Measurements from ENCODE around the gene CGREF1.

DNA sequence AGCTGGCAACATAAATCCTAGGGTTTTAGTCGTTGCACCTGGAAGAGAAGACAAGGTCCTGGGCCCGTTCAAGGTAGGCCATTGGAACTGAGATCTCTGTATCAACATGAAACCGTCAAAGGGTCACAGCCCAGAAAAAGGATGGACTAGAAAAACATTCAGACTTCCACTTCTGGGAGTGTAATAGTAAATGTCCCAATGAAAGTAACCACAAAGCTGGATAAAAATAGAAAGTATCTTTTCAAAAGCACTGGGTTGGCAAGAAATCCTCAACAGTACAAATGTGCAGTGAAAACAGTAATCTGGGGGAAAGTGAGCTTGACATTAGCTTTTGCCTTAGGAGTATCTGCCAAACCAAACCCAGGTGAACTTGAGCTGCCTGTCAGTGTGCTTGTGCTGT is 12.9 kb downstream of the CGREF1 start:
- TF ChIP-seq EZH2 (IDR thresholded peaks at IDR 0.05; ENCODE audit: borderline replicate concordance, insufficient read depth, low read depth, low read length, poor library complexity, severe bottlenecking): no peak
- TF ChIP-seq, protein P1, sequence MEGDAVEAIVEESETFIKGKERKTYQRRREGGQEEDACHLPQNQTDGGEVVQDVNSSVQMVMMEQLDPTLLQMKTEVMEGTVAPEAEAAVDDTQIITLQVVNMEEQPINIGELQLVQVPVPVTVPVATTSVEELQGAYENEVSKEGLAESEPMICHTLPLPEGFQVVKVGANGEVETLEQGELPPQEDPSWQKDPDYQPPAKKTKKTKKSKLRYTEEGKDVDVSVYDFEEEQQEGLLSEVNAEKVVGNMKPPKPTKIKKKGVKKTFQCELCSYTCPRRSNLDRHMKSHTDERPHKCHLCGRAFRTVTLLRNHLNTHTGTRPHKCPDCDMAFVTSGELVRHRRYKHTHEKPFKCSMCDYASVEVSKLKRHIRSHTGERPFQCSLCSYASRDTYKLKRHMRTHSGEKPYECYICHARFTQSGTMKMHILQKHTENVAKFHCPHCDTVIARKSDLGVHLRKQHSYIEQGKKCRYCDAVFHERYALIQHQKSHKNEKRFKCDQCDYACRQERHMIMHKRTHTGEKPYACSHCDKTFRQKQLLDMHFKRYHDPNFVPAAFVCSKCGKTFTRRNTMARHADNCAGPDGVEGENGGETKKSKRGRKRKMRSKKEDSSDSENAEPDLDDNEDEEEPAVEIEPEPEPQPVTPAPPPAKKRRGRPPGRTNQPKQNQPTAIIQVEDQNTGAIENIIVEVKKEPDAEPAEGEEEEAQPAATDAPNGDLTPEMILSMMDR (IDR thresholded peaks at IDR 0.05): no peak
